ENCODE results near the gene PPP3CA. TPM values are rescaled to one million over a fixed set of nuclear protein-coding genes. Genes with fewer than 3 reads are reported as not detected.
A peak's percentile ranks its signal among the peaks of the same experiment; 100 is the strongest.

The PPP3CA gene
- total and polyA plus RNA-seq, 7 experiments from 2014 or later: 2.9 to 30.9 (median 16.9) TPM

DNA sequence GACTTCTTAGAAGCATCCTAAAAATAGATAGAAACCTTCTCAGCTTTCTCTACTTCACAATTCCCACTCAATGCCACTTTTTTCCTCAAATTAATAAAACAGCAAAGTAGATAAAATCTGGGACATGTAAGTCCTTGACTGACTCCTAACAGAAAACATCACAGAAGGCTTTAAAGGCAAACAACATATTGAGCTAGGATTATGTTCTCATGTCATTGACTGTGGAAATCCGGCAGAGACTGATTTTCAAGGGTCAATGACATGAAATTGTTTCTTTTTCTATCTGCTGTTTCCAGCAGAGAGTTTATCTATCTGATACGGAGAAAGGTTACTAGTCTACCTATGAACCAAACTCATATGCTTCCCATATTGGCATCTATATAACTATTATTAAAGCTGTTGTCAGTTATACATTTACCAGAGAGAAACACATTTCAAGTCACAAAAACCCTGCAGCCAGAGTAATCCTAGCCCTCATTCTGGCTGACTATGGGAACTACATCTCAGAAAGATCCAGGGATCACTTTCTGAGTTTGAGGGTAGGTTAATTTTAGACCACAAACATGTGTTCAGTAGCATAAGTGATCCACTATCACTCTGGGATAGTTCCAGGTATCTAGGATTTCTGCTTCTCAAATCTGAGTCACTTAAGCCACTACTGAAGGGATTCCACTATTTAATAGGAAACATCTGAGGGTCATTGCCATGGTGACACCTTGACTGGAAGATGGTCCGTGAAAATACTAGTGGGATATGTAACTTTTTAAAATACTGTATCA is 147.6 kb downstream of the PPP3CA start:
- no peak overlapping the region for H3K27ac ChIP-seq (ENCODE audit: low read depth, low read length)
- ChIA-PET CTCF (no interaction called here), POLR2A (no interaction called here)
- Mint-ChIP-seq H3K4me1 (peaks cover 6 to 40% (median 17%) of the 10 kb centered on the region in 7 donors), H3K27me3 (no peaks in the 10 kb centered on the region), H3K27ac (no peak overlapping the region), H3K36me3 (peaks cover 0 to 13% (median 6%) of the 10 kb centered on the region in 5 donors), H3K9me3 (peaks cover 0 to 2% (median 0%) of the 10 kb centered on the region in 11 donors), H3K4me3 (no peak overlapping the region)
- H3K27me3 ChIP-seq (ENCODE audit: control insufficient read depth in 2 of 2, insufficient read depth in 2 of 2, low read length in 2 of 2): no peaks in the 10 kb centered on the region
- peaks cover 0 to 12% of the 10 kb centered on the region in 2 donors for H3K4me1 ChIP-seq (ENCODE audit: control insufficient read depth in 2 of 2, insufficient read depth in 2 of 2, low read length in 2 of 2)
- H3K36me3 ChIP-seq (ENCODE audit: control insufficient read depth in 2 of 3, insufficient read depth in 3 of 3, low read length in 3 of 3): no peaks in the 10 kb centered on the region
- H3K4me3 ChIP-seq (ENCODE audit: low read length): no peak overlapping the region
- DNase-seq: no peak
- intact Hi-C loops (cut with micrococcal nuclease): no loop called here
- ATAC-seq: no peak
- H3K9me3 ChIP-seq (ENCODE audit: control insufficient read depth in 2 of 3, low read length in 3 of 3): no peaks in the 10 kb centered on the region

DNA sequence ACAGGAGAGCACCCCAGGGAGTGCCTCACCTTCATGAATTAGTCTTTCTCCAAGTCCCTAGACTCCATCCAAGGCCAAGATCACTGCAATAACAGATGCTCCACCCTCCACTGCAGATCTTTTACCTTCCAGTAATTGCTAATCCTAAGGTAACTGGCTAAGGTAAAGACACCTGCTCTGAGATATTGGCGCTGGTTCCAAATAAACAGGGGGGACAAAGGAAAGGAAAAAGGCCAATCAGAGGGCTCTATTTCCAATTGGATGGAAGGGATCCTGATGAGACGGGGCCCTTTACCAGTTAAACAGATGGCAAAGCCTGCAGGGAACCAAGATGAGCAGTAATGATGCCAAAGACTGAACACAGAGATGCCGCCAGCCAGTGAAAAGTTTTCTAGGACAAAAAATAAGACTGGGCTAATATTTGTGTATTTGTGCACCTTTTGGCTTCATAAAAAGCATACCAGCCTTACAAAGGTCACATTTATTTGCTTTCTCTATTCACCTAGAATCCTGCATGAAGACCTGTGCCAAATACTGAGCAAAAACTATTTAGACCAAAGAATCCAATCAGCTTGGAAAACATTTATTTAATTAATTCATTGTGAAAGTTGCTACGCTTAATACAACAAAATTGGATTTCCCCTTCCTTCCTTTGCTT is 148.5 kb downstream of the PPP3CA start:
- DNase-seq: no peak
- peaks cover 0 to 2% (median 0%) of the 10 kb centered on the region in 11 donors for H3K9me3 Mint-ChIP-seq
- ChIA-PET CTCF (no interaction called here), POLR2A (no interaction called here)
- intact Hi-C loops (cut with micrococcal nuclease): no loop called here
- H3K36me3 Mint-ChIP-seq: peaks cover 0 to 17% (median 8%) of the 10 kb centered on the region in 5 donors
- H3K4me1 Mint-ChIP-seq: peaks cover 6 to 40% (median 17%) of the 10 kb centered on the region in 7 donors
- Histone ChIP-seq H3K4me1 (ENCODE audit: control insufficient read depth in 2 of 2, insufficient read depth in 2 of 2, low read length in 2 of 2) (peaks cover 0 to 12% of the 10 kb centered on the region in 2 donors), H3K36me3 (ENCODE audit: control insufficient read depth in 2 of 3, insufficient read depth in 3 of 3, low read length in 3 of 3) (no peaks in the 10 kb centered on the region), H3K4me3 (ENCODE audit: low read length) (no peak overlapping the region), H3K9me3 (ENCODE audit: control insufficient read depth in 2 of 3, low read length in 3 of 3) (no peaks in the 10 kb centered on the region), H3K27me3 (ENCODE audit: control insufficient read depth in 2 of 2, insufficient read depth in 2 of 2, low read length in 2 of 2) (no peaks in the 10 kb centered on the region), H3K27ac (ENCODE audit: low read depth, low read length) (no peak overlapping the region)
- H3K4me3 Mint-ChIP-seq: no peak overlapping the region
- no peak for ATAC-seq
- H3K27ac Mint-ChIP-seq: no peak overlapping the region
- no peaks in the 10 kb centered on the region for H3K27me3 Mint-ChIP-seq

- H3K4me1 Mint-ChIP-seq: peaks cover 10 to 41% (median 16%) of the 10 kb centered on the region in 7 donors
- Histone ChIP-seq H3K4me3 (ENCODE audit: low read length) (no peak overlapping the region), H3K27me3 (ENCODE audit: control insufficient read depth in 2 of 2, insufficient read depth in 2 of 2, low read length in 2 of 2) (no peaks in the 10 kb centered on the region), H3K9me3 (ENCODE audit: control insufficient read depth in 2 of 3, low read length in 3 of 3) (no peaks in the 10 kb centered on the region), H3K36me3 (ENCODE audit: control insufficient read depth in 2 of 3, insufficient read depth in 3 of 3, low read length in 3 of 3) (no peaks in the 10 kb centered on the region), H3K27ac (ENCODE audit: low read depth, low read length) (no peak overlapping the region), H3K4me1 (ENCODE audit: control insufficient read depth in 2 of 2, insufficient read depth in 2 of 2, low read length in 2 of 2) (peaks cover 0 to 12% of the 10 kb centered on the region in 2 donors)
- CTCF ChIA-PET: interaction anchor here (1.6 kb wide), 1 partner anchor 10 kb away, joined by 4 read pairs; no protein-coding TSS in a partner anchor
- H3K36me3 Mint-ChIP-seq: peaks cover 0 to 21% (median 8%) of the 10 kb centered on the region in 5 donors
- intact Hi-C loops (cut with micrococcal nuclease): no loop called here
- DNase-seq: no peak
- no peaks in the 10 kb centered on the region for H3K27me3 Mint-ChIP-seq
- H3K9me3 Mint-ChIP-seq: peaks cover 0 to 2% (median 0%) of the 10 kb centered on the region in 11 donors
- no peak overlapping the region for H3K27ac Mint-ChIP-seq
- no peak for ATAC-seq
- H3K4me3 Mint-ChIP-seq: no peak overlapping the region
- POLR2A ChIA-PET: no interaction called here
Measured at GRCh38 chr4:101197350-101197749, 150.0 kb downstream of the PPP3CA start.

- Mint-ChIP-seq H3K9me3 (no peaks in the 10 kb centered on the region), H3K4me1 (peaks cover 7 to 38% (median 17%) of the 10 kb centered on the region in 7 donors), H3K27ac (peak overlapping the region in 4 of 9 donors; percentile 1 to 20 (median 9)), H3K27me3 (no peaks in the 10 kb centered on the region), H3K4me3 (no peak overlapping the region), H3K36me3 (peaks cover 0 to 21% (median 5%) of the 10 kb centered on the region in 5 donors)
- no peak overlapping the region for H3K27ac ChIP-seq (ENCODE audit: low read depth, low read length)
- H3K36me3 ChIP-seq (ENCODE audit: control insufficient read depth in 2 of 3, insufficient read depth in 3 of 3, low read length in 3 of 3): no peaks in the 10 kb centered on the region
- CTCF ChIA-PET: no interaction called here
- ATAC-seq (no peak), DNase-seq (no peak)
- no peak overlapping the region for H3K4me3 ChIP-seq (ENCODE audit: low read length)
- no peaks in the 10 kb centered on the region for H3K27me3 ChIP-seq (ENCODE audit: control insufficient read depth in 2 of 2, insufficient read depth in 2 of 2, low read length in 2 of 2)
- POLR2A ChIA-PET: no interaction called here
- intact Hi-C loops (cut with micrococcal nuclease): no loop called here
- peaks cover 0 to under 1% of the 10 kb centered on the region in 2 donors for H3K4me1 ChIP-seq (ENCODE audit: control insufficient read depth in 2 of 2, insufficient read depth in 2 of 2, low read length in 2 of 2)
- H3K9me3 ChIP-seq (ENCODE audit: control insufficient read depth in 2 of 3, low read length in 3 of 3): no peaks in the 10 kb centered on the region
Measured at GRCh38 chr4:101192244-101192643, 155.1 kb downstream of the PPP3CA start.

GRCh38 chr4:101191302-101192098 is 155.8 kb downstream of the PPP3CA start:
- Histone ChIP-seq H3K9me3 (ENCODE audit: control insufficient read depth in 2 of 3, low read length in 3 of 3) (no peaks in the 10 kb centered on the region), H3K4me3 (ENCODE audit: low read length) (no peak overlapping the region), H3K36me3 (ENCODE audit: control insufficient read depth in 2 of 3, insufficient read depth in 3 of 3, low read length in 3 of 3) (no peaks in the 10 kb centered on the region), H3K27me3 (ENCODE audit: control insufficient read depth in 2 of 2, insufficient read depth in 2 of 2, low read length in 2 of 2) (no peaks in the 10 kb centered on the region), H3K27ac (ENCODE audit: low read depth, low read length) (no peak overlapping the region), H3K4me1 (ENCODE audit: control insufficient read depth in 2 of 2, insufficient read depth in 2 of 2, low read length in 2 of 2) (no peaks in the 10 kb centered on the region)
- no peak for DNase-seq
- POLR2A ChIA-PET: no interaction called here
- intact Hi-C loops (cut with micrococcal nuclease): no loop called here
- CTCF ChIA-PET: no interaction called here
- peaks cover 7 to 37% (median 17%) of the 10 kb centered on the region in 7 donors for H3K4me1 Mint-ChIP-seq
- H3K4me3 Mint-ChIP-seq: no peak overlapping the region
- no peaks in the 10 kb centered on the region for H3K27me3 Mint-ChIP-seq
- no peak for ATAC-seq
- peaks cover 0 to 21% (median 5%) of the 10 kb centered on the region in 5 donors for H3K36me3 Mint-ChIP-seq
- H3K27ac Mint-ChIP-seq: no peak overlapping the region
- no peaks in the 10 kb centered on the region for H3K9me3 Mint-ChIP-seq

- peaks cover 7 to 37% (median 17%) of the 10 kb centered on the region in 7 donors for H3K4me1 Mint-ChIP-seq
- Histone ChIP-seq H3K27ac (ENCODE audit: low read depth, low read length) (no peak overlapping the region), H3K9me3 (ENCODE audit: control insufficient read depth in 2 of 3, low read length in 3 of 3) (no peaks in the 10 kb centered on the region), H3K27me3 (ENCODE audit: control insufficient read depth in 2 of 2, insufficient read depth in 2 of 2, low read length in 2 of 2) (no peaks in the 10 kb centered on the region), H3K36me3 (ENCODE audit: control insufficient read depth in 2 of 3, insufficient read depth in 3 of 3, low read length in 3 of 3) (no peaks in the 10 kb centered on the region), H3K4me1 (ENCODE audit: control insufficient read depth in 2 of 2, insufficient read depth in 2 of 2, low read length in 2 of 2) (no peaks in the 10 kb centered on the region), H3K4me3 (ENCODE audit: low read length) (no peak overlapping the region)
- ChIA-PET POLR2A (interaction anchor here (1.1 kb wide), 1 partner anchor 13 kb away, joined by 3 read pairs; no protein-coding TSS in a partner anchor), CTCF (no interaction called here)
- no peak for ATAC-seq
- no peak overlapping the region for H3K27ac Mint-ChIP-seq
- H3K9me3 Mint-ChIP-seq: no peaks in the 10 kb centered on the region
- no peak overlapping the region for H3K4me3 Mint-ChIP-seq
- intact Hi-C loops (cut with micrococcal nuclease): no loop called here
- DNase-seq: no peak
- H3K36me3 Mint-ChIP-seq: peaks cover 0 to 14% (median 5%) of the 10 kb centered on the region in 5 donors
- no peaks in the 10 kb centered on the region for H3K27me3 Mint-ChIP-seq
Measured at GRCh38 chr4:101190751-101191150, 156.6 kb downstream of the PPP3CA start.

Data from naive thymus-derived CD4-positive, alpha-beta T cell (primary cell).